Adrenal gland (tissue), 12 donors: ENCODE measurements around the gene ADCYAP1. TPM values are rescaled to one million over a fixed set of nuclear protein-coding genes. Genes with fewer than 3 reads are reported as not detected.

Experiments
- DNase-seq, 7 donors: peaks; one replicate each; pipeline ENCODE4 v3.0.0-alpha.2; 2019 to 2020
- H3K27ac ChIP-seq, 5 donors: fragments of 200-600 bp; sonication (generic) in 4 of 5; 1 replicate in 3 of 5; 2 replicates in 2 of 5; pipeline versions ENCODE4 v1.5.1 to v1.8.0; 2016 to 2020; ENCODE audit warnings: mild to moderate bottlenecking in 1 of 5
- H3K27me3 ChIP-seq: fragments of 200-600 bp; 2 replicates; pipeline ENCODE4 v1.8.0; 2021
- H3K36me3 ChIP-seq, 2 donors: fragments of 200-600 bp; replicated peaks in 1 of 2; 1 replicate in 1 of 2; 2 replicates in 1 of 2; pipeline versions ENCODE4 v1.5.1 to v1.8.0; 2018 to 2022
- H3K4me1 ChIP-seq, 2 donors: fragments of 200-600 bp; replicated peaks in 1 of 2; 1 replicate in 1 of 2; 2 replicates in 1 of 2; pipeline versions ENCODE4 v1.5.1 to v1.8.0; 2018 to 2021
- H3K4me3 ChIP-seq, 4 donors: fragments of 200-600 bp; sonication (generic) in 3 of 4; one replicate each; pipeline ENCODE4 v1.5.1; 2016 to 2018
- H3K9me3 ChIP-seq, 3 donors: fragments of 200-600 bp; sonication (generic) in 1 of 3; replicated peaks in 1 of 3; 1 replicate in 2 of 3; 2 replicates in 1 of 3; pipeline versions ENCODE4 v1.5.1 to v1.8.0; 2016 to 2021
- POLR2A ChIP-seq, 2 donors: fragments of 450-650 bp; IDR thresholded peaks; one replicate each; pipeline ENCODE4 v1.6.1; 2017; ENCODE audit warnings: antibody characterized with exemption in 2 of 2, mild to moderate bottlenecking in 2 of 2, moderate library complexity in 1 of 2
- WGBS, 4 donors: extraction: QIAGEN DNeasy Blood & Tissue Kit in 2 of 4; methylation state at CpG; one replicate each; pipeline versions ENCODE4 v1.1.5 to v1.1.7; 2013 to 2017; 5-methylcytosine and 5-hydroxymethylcytosine counted together
- intact Hi-C, 2 donors: fragments of 100-400 bp; cut with DNase I; formaldehyde crosslinking; loops; one replicate each; pipeline versions ENCODE4 v1.14.1 to v1.15.0; 2022 to 2023
- polyA plus RNA-seq, 3 donors: library from polyadenylated mRNA; stranded (reverse); fragments of 200-250 nt in 2 of 3; fragments of 350-450 nt in 1 of 3; fragmentation: Illumina TruSeq in 1 of 3; extraction: RNeasy Lipid Tissue Mini Kit (QIAGEN cat#74804) in 1 of 3; gene quantifications; one replicate each; pipeline ENCODE4 v1.2.3, GENCODE V29; 2013 to 2014
- total RNA-seq, 9 donors: library from RNA; depleted of rRNA in 4 of 9; stranded (reverse); fragments of >200 nt in 4 of 9; fragments of 120-200 nt in 1 of 9; fragmentation: NEBNext Ultra II Directional in 1 of 9; extraction: Animal tissue kit (Norgen Biotek cat#: 25700) in 1 of 9; gene quantifications; one replicate each; pipeline versions ENCODE4 v1.1.0 to v1.2.4, GENCODE V29; 2013 to 2023
- TF ChIP-seq, protein P1 (sequence below), 6 experiments: fragments of 450-650 bp in 4 of 6; fragments of 200-600 bp in 2 of 6; sonication (generic) in 1 of 6; IDR thresholded peaks; 1 replicate in 5 of 6; 2 replicates in 1 of 6; pipeline versions ENCODE4 v1.5.1 to v1.8.0; 2016 to 2021; ENCODE audit warnings: antibody characterized with exemption in 6 of 6, mild to moderate bottlenecking in 2 of 6, moderate library complexity in 1 of 6
- donor health status: healthy with polysubstance abuse.
- donor health status: Bipolar disorder and iron deficiency.
- donor health status: DM: yes; HTN: yes; CAD: no.
- donor health status: DM: no; HTN: no; CAD: no.
- donor health status: DM: no; HTN: no; CAD: no.
- donor health status: DM: yes; HTN: yes; CAD: no.

The ADCYAP1 gene
- total and polyA plus RNA-seq, 12 donors: 0.06 to 0.69 (median 0.57) TPM; not detected in 5

DNA sequence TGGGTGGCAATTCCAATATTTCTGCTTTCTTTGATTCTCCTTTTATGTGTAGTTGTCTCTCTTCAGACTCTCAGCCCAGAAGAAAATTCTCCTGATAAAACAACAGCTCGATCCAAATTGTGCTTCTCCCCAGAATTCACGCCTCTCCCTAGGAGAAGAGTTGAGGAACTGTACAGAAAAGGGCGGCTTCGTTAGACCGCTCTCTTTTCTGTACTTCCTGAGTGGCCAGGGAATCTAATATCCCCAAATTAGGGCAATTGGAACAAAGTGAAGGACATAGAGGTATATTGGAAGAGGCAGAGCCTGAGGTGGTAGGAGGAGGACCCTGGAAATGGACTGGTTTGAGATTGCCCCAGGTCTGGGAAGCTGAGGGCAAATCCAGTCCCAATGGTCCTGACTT is 5.6 kb downstream of the ADCYAP1 start:
- DNase-seq: no peak
- TF ChIP-seq POLR2A (IDR thresholded peaks at IDR 0.05): no peak
- TF ChIP-seq, protein P1, sequence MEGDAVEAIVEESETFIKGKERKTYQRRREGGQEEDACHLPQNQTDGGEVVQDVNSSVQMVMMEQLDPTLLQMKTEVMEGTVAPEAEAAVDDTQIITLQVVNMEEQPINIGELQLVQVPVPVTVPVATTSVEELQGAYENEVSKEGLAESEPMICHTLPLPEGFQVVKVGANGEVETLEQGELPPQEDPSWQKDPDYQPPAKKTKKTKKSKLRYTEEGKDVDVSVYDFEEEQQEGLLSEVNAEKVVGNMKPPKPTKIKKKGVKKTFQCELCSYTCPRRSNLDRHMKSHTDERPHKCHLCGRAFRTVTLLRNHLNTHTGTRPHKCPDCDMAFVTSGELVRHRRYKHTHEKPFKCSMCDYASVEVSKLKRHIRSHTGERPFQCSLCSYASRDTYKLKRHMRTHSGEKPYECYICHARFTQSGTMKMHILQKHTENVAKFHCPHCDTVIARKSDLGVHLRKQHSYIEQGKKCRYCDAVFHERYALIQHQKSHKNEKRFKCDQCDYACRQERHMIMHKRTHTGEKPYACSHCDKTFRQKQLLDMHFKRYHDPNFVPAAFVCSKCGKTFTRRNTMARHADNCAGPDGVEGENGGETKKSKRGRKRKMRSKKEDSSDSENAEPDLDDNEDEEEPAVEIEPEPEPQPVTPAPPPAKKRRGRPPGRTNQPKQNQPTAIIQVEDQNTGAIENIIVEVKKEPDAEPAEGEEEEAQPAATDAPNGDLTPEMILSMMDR (IDR thresholded peaks at IDR 0.05): no peak
- Histone ChIP-seq H3K9me3 (no peaks in the 10 kb centered on the region), H3K27ac (no peak overlapping the region), H3K4me1 (peaks cover 19 to 31% of the 10 kb centered on the region in 2 donors), H3K27me3 (peaks cover 67% of the 10 kb centered on the region), H3K36me3 (no peaks in the 10 kb centered on the region), H3K4me3 (no peak overlapping the region)
- 42 to 63% (median 46%) methylated on average over 5 of the region's 5 CpGs for WGBS, 4 donors
- intact Hi-C loops: no loop called here

DNA sequence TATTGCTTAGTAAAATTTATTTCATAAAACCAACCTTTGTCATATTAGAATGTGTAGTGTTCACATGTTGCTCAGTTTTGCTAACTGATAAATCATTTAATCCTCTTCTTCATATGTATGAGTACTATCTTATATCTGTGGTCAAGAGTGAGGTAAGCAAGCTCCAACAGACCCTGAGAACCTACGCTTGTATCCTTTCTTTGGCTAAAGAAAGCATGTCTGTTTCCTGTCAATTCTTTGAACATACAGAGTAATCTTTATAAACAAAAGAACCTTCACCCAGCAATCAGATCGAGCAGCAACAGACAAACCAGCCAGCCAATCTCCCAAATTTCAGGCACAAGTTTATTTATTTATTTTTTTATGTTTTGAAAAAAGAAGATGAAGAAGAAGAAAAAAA is 6.4 kb downstream of the ADCYAP1 start:
- no peak for TF ChIP-seq POLR2A (IDR thresholded peaks at IDR 0.05)
- TF ChIP-seq, protein P1 (IDR thresholded peaks at IDR 0.05): no peak
- Histone ChIP-seq H3K27ac (no peak overlapping the region), H3K4me1 (peaks cover 19 to 31% of the 10 kb centered on the region in 2 donors), H3K36me3 (no peaks in the 10 kb centered on the region), H3K4me3 (no peak overlapping the region), H3K27me3 (peaks cover 59% of the 10 kb centered on the region), H3K9me3 (no peaks in the 10 kb centered on the region)
- DNase-seq: no peak
- intact Hi-C loops: no loop called here
- 20 to 33% (median 24%) methylated on average over 2 of the region's 2 CpGs for WGBS, 4 donors

DNA sequence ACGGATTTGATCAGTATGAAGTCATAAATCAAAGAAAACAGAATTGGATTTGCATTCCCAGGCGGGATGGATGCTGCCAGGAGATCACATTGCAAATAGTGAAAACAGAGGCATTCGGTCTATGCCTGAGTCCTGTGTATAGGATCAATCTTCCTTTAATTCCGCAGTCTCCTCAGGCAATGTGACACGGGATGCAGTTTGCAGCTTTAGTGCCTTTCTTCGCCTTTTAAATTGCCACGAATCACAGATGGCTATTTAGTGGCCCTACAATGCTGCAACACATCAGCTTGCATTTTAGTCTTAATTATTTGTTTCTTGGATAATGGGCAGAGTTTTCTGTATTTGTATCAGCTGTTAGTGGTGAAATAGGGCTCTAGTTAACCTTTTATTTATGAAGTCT is 6.8 kb downstream of the ADCYAP1 start:
- no peak overlapping the region for H3K27ac ChIP-seq
- peaks cover 55% of the 10 kb centered on the region for H3K27me3 ChIP-seq
- H3K4me3 ChIP-seq: no peak overlapping the region
- WGBS, 4 donors: 18 to 27% (median 21%) methylated on average over 7 of the region's 7 CpGs
- DNase-seq: no peak
- no peaks in the 10 kb centered on the region for H3K36me3 ChIP-seq
- intact Hi-C loops: no loop called here
- TF ChIP-seq, protein P1 (IDR thresholded peaks at IDR 0.05): no peak
- no peak for TF ChIP-seq POLR2A (IDR thresholded peaks at IDR 0.05)
- H3K4me1 ChIP-seq: peaks cover 19 to 28% of the 10 kb centered on the region in 2 donors
- no peaks in the 10 kb centered on the region for H3K9me3 ChIP-seq

DNA sequence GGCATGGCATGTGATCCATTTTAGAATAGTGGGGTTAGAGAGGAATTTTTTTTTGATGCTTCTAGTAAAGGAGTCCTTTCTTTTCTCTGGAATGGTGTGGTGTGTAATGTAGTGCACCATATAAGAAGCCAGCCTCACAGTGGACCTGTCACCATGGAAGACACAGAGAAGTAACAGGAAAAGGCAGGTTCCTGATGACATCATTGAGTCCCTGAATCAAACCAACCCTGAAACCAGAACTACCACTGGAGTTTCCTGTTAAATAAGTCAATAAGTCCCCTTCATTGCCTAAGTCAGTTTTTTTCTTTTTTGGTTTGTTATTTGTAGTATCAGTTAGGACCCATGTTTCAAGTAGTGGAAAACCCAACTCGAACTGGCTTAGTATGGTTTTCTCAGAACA is 11.9 kb downstream of the ADCYAP1 start:
- Histone ChIP-seq H3K27me3 (peaks cover 13% of the 10 kb centered on the region), H3K4me3 (no peak overlapping the region), H3K4me1 (no peaks in the 10 kb centered on the region), H3K27ac (no peak overlapping the region), H3K9me3 (no peaks in the 10 kb centered on the region), H3K36me3 (no peaks in the 10 kb centered on the region)
- no peak for DNase-seq
- intact Hi-C loops: no loop called here
- WGBS, 4 donors: 40 to 62% (median 57%) methylated on average over 1 of the region's 1 CpG
- no peak for TF ChIP-seq POLR2A (IDR thresholded peaks at IDR 0.05)
- TF ChIP-seq, protein P1 (IDR thresholded peaks at IDR 0.05): no peak
